ENCODE data around the gene PDE11A.

The PDE11A gene

DNA sequence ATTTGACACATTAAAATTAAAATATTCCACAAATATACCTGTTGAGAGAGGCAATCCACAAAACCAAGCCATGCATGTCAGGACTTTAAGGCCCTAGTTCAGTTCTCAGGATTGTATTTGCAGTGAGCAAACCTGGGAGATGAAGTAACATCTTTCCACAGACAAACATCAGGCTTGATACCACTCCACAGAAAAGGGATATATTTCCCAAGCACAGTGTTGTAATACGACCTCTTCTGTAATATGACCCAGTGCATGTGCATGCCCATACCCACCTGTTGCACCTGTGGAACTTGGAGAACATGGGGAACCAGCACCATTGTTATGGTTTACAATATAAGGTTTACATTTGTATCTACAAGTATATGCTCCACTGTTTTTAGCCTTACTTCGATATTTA lies 184.0 kb downstream of the PDE11A start:
- H3K9me3 ChIP-seq: no peaks in the 10 kb centered on the region
- no peak for DNase-seq (ENCODE audit: low spot score in 2 of 2)

DNA sequence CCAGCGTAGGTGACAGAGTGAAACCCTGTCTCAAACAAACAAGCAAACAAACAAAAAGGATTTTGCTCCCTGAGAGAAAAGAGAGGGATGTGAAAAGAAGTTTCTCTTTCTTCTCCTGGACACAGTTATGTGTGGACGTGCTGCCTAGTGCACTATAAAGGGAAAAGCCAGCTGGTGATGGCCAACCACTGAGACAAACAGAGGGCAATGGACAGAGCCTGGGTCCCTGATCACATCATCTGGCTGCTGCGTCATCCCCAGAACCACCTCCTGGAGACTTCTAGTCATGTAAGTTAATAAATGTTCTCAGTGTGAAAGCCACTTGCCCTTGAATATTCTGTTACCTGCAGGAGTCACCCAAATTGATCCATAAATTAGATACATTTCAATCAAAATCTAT lies 184.9 kb downstream of the PDE11A start:
- no peaks in the 10 kb centered on the region for H3K9me3 ChIP-seq
- H3K4me3 ChIP-seq: no peak overlapping the region
- H3K27me3 ChIP-seq (ENCODE audit: low read depth): peaks cover 3% of the 10 kb centered on the region
- in situ Hi-C loops (cut with MboI; ENCODE audit: low sequenced_read_pairs): no loop called here
- no peaks in the 10 kb centered on the region for H3K36me3 ChIP-seq (replicated peaks)
- H3K4me1 ChIP-seq: no peaks in the 10 kb centered on the region
- no peak for DNase-seq (ENCODE audit: low spot score in 2 of 2)

More for the DNA sequence above, 184.0 kb downstream of the PDE11A start:
- Histone ChIP-seq H3K4me1 (no peaks in the 10 kb centered on the region), H3K36me3 (replicated peaks) (no peaks in the 10 kb centered on the region), H3K27me3 (ENCODE audit: low read depth) (peaks cover 3% of the 10 kb centered on the region), H3K4me3 (no peak overlapping the region)
- in situ Hi-C loops (cut with MboI; ENCODE audit: low sequenced_read_pairs): no loop called here

DNA sequence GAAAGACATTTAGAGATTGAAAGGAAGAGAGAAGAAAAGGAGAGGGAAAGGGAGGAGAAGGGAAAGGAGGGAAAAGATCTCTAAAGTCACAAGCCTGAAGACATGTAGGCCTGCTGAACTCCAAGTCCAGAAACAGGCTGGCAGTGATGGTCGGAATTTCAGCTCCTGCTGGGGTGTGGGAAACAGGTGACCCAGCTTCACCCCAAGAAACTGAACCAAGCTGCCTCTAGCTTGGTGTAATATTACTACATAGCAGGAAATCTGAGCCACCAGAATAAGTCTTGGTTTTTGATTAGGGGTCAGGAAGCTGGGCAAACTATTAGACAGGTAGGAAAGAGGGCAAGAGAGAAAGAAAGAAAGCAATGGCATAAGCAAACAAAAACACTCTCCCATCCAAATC lies 185.8 kb downstream of the PDE11A start:
- in situ Hi-C loops (cut with MboI; ENCODE audit: low sequenced_read_pairs): no loop called here
- Histone ChIP-seq H3K9me3 (no peaks in the 10 kb centered on the region), H3K36me3 (replicated peaks) (no peaks in the 10 kb centered on the region), H3K4me3 (no peak overlapping the region), H3K4me1 (no peaks in the 10 kb centered on the region), H3K27me3 (ENCODE audit: low read depth) (peaks cover 3% of the 10 kb centered on the region)
- DNase-seq (ENCODE audit: low spot score in 2 of 2): no peak

DNA sequence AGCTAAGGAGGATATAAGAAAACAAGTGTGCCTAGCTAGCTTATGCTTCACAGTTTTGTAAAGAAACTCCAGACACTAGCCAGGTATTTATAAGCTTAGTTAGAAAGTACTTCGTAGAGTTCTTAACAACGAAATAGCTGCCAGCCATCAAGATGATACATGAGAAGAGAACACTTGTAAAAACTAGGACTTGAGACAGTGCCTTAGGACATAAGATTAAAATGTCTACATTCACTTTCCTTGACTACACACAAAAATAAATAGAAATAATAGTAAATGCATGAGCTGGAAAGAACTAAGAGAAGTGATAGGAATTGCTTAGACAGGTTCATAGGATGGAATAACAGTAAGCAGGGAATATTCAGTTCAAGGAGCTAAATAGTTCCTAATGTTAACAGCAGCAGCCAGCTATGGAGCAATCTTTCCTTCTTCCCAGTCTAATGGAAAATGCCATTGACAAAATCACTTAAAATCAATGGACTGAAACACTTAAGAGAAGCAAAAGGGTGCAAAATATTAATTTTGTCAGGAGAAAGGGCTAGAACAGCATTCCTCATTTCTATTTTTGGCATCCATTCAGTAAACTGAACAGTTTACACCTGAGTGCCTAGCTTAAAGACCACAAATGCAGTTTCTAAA lies 186.6 kb downstream of the PDE11A start:
- Histone ChIP-seq H3K27me3 (ENCODE audit: low read depth) (peaks cover 3% of the 10 kb centered on the region), H3K4me3 (no peak overlapping the region), H3K4me1 (no peaks in the 10 kb centered on the region), H3K9me3 (no peaks in the 10 kb centered on the region), H3K36me3 (replicated peaks) (no peaks in the 10 kb centered on the region)
- in situ Hi-C loops (cut with MboI; ENCODE audit: low sequenced_read_pairs): no loop called here
- no peak for DNase-seq (ENCODE audit: low spot score in 2 of 2)

DNA sequence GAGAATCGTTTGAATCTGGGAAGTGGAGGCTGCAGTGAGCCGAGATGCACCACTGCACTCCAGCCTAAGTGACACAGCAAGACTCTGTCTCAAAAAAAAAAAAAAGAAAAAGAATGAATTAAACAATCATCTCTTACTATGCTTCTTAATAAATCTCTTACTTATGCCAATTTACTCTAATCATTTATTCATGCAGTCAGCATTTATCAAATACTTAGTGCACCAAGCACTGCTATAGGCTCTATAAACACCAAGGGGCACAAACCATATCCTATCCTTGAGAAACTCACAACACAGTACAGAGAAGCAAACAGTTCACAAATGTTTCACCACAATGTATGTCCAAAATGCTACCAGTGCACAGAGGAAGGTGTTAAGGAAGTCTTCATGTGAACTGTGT lies 189.4 kb downstream of the PDE11A start:
- in situ Hi-C loops (cut with MboI; ENCODE audit: low sequenced_read_pairs): no loop called here
- no peaks in the 10 kb centered on the region for H3K9me3 ChIP-seq
- H3K4me1 ChIP-seq: no peaks in the 10 kb centered on the region
- H3K4me3 ChIP-seq: no peak overlapping the region
- DNase-seq (ENCODE audit: low spot score in 2 of 2): no peak
- H3K27me3 ChIP-seq (ENCODE audit: low read depth): peaks cover 3% of the 10 kb centered on the region
- no peaks in the 10 kb centered on the region for H3K36me3 ChIP-seq (replicated peaks)

DNA sequence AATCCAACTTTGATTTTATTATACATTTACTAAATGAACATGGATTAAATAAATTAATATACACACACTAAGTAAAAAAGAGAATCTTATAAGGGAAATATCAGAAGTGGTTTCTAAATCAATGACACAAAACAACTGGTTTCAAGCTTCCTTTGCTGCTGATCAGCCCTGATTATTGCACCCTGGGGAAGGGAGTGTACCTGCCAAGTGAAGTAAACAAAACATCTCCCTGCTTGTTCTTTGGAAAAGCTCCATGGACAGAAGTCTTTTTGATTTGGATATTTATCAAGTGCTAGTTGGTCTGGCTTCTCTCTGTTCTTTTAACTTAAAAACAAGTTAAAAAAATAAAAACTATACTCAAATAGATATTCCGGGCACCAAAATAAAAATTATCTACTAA lies 190.1 kb downstream of the PDE11A start:
- Histone ChIP-seq H3K27me3 (ENCODE audit: low read depth) (peaks cover 3% of the 10 kb centered on the region), H3K9me3 (no peaks in the 10 kb centered on the region), H3K4me1 (no peaks in the 10 kb centered on the region), H3K4me3 (no peak overlapping the region), H3K36me3 (replicated peaks) (no peaks in the 10 kb centered on the region)
- in situ Hi-C loops (cut with MboI; ENCODE audit: low sequenced_read_pairs): no loop called here
- DNase-seq (ENCODE audit: low spot score in 2 of 2): no peak

DNA sequence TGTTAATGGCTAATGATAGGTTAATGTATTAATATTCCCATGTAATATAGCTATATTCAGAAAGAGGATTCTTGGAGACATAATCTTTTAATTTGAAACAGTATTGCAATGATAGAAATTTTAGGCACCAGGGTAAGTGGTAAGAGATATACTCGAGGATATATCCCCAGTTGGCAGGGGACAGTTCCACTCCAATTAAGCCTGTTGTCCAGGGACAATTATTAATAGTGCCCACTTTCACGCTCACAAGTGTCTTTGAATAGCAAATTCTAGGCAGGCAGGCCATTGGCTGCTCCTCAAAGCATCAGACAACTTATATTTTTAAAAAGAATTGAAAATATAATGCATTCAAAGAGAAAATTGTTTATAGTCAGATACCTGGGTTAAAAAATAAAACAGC lies 190.7 kb downstream of the PDE11A start:
- Histone ChIP-seq H3K4me3 (no peak overlapping the region), H3K27me3 (ENCODE audit: low read depth) (peaks cover 3% of the 10 kb centered on the region), H3K4me1 (no peaks in the 10 kb centered on the region), H3K36me3 (replicated peaks) (no peaks in the 10 kb centered on the region), H3K9me3 (no peaks in the 10 kb centered on the region)
- in situ Hi-C loops (cut with MboI; ENCODE audit: low sequenced_read_pairs): no loop called here
- DNase-seq (ENCODE audit: low spot score in 2 of 2): no peak

DNA sequence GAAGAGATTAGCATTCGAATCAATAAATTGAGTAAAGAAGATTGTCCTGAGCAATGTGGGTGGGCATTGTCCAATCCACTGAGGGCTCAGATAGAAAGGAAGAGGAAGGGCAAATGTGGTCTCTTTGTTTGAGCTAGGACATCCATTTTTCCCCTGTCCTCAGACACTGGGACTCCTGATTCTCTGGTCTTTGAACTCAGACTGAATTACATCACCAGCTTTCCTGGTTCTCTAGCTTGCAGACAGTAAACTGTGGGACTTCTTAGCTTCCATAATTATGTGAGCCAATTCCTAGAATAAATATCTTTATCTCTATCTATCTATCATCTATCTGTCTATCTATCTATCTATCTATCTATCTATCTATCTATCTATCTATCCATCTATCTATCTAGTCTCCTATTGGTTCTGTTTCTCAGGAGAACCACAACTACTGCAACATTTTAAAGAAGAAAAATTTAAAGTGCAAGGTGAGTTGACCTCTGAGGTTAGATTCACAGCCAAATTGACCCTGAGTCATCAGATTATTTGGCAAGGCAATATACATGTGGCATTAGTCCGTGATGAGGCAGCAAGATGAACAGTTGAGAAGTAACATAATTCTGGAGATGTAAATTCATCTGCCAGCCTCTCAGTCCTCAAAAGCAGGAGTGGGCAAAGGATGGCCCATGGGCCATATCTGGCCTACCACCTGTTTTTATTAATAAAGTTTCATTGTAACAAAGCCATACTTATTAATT lies 191.4 kb downstream of the PDE11A start:
- Histone ChIP-seq H3K4me3 (no peak overlapping the region), H3K27me3 (ENCODE audit: low read depth) (peaks cover 2% of the 10 kb centered on the region), H3K4me1 (no peaks in the 10 kb centered on the region), H3K9me3 (no peaks in the 10 kb centered on the region), H3K36me3 (replicated peaks) (no peaks in the 10 kb centered on the region)
- in situ Hi-C loops (cut with MboI; ENCODE audit: low sequenced_read_pairs): no loop called here
- no peak for DNase-seq (ENCODE audit: low spot score in 2 of 2)

DNA sequence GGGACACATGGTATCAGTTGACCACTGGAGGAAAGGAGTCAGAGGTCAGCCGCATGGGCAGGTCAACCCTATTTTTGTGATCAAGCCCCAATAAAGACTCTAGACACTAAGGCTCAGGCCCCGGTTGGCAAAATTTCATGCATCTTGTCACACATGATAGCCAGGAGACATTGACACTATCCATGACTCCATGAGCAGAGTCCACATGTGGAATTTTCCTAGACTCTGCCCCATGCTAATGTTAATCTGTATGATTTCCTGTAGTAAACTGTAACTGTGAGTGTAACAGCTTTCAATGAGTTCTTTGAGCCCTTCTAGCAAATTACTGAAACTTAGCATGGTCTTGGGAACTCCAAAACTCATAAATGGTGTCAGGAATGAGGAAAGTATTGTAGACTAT lies 192.3 kb downstream of the PDE11A start:
- no peaks in the 10 kb centered on the region for H3K9me3 ChIP-seq
- H3K36me3 ChIP-seq (replicated peaks): no peaks in the 10 kb centered on the region
- no peak for DNase-seq (ENCODE audit: low spot score in 2 of 2)
- no peaks in the 10 kb centered on the region for H3K4me1 ChIP-seq
- H3K27me3 ChIP-seq (ENCODE audit: low read depth): no peaks in the 10 kb centered on the region; the same call in 1 of the 2 replicates
- in situ Hi-C loops (cut with MboI; ENCODE audit: low sequenced_read_pairs): no loop called here
- H3K4me3 ChIP-seq: no peak overlapping the region

DNA sequence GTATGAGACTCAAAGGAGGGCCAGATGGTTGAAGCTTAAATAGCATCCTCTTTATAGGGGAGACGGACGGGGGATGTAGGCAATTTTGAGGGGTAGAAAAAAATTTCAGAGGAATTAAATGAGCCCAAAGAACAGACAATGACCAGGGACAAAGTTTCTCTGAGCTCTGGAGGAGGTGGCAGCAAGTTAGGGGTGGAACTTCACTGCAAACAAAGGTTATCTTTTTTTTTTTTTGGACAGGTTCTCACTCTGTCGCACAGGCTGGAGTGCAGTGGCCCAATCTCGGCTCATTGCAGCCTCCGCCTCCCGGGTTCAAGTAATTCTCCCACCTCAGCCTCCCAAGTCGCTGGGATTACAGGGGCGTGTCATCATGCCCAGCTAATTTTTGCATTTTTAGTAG lies 195.6 kb downstream of the PDE11A start:
- no peaks in the 10 kb centered on the region for H3K36me3 ChIP-seq (replicated peaks)
- DNase-seq (ENCODE audit: low spot score in 2 of 2): no peak
- in situ Hi-C loops (cut with MboI; ENCODE audit: low sequenced_read_pairs): no loop called here
- H3K27me3 ChIP-seq (ENCODE audit: low read depth): no peaks in the 10 kb centered on the region
- H3K4me3 ChIP-seq: no peak overlapping the region
- no peaks in the 10 kb centered on the region for H3K9me3 ChIP-seq
- H3K4me1 ChIP-seq: no peaks in the 10 kb centered on the region

DNA sequence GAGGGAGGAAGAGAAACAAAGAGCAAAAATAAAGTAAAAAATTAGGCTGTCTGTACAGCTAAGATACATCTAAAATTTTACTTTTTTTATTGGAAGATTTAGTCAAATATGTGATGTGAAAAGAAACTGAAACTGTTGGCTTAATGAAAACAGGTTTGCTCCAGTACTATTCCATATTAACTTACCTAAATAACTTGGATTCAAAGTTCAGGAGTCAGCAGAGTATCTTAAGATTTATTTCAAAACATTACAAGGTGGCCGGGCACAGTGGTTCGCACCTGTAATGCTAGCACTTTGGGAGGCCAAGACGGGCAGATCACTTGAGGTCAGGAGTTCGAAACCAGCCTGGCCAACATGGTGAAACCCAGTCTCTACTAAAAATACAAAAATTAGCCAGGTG lies 197.9 kb downstream of the PDE11A start:
- Histone ChIP-seq H3K4me3 (no peak overlapping the region), H3K36me3 (replicated peaks) (no peaks in the 10 kb centered on the region), H3K9me3 (no peaks in the 10 kb centered on the region), H3K4me1 (no peaks in the 10 kb centered on the region), H3K27me3 (ENCODE audit: low read depth) (peaks cover 6% of the 10 kb centered on the region; the same call in 1 of the 2 replicates)
- no peak for DNase-seq (ENCODE audit: low spot score in 2 of 2)
- in situ Hi-C loops (cut with MboI; ENCODE audit: low sequenced_read_pairs): no loop called here

DNA sequence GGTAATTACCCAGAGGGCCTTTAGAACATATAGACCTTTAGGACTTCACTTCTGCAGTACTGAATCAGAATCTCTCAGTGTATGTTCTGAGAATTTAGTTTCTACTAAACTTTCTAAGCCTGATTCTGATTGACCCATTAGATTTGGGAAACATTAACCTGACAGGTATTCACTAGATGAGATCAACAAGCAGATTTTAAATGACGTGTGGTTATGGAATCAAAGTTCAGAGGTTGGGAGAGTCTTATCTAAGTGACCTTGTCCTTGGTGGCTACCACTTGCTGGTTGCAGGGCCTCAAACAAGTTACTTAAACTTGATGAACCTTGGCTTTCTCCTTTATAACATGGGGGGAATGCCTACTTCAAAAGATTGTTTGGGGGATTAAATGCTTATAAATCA lies 198.7 kb downstream of the PDE11A start:
- Histone ChIP-seq H3K4me3 (no peak overlapping the region), H3K27me3 (ENCODE audit: low read depth) (peaks cover 6% of the 10 kb centered on the region; the same call in 1 of the 2 replicates), H3K4me1 (no peaks in the 10 kb centered on the region), H3K9me3 (no peaks in the 10 kb centered on the region), H3K36me3 (replicated peaks) (no peaks in the 10 kb centered on the region)
- in situ Hi-C loops (cut with MboI; ENCODE audit: low sequenced_read_pairs): no loop called here
- DNase-seq (ENCODE audit: low spot score in 2 of 2): no peak

DNA sequence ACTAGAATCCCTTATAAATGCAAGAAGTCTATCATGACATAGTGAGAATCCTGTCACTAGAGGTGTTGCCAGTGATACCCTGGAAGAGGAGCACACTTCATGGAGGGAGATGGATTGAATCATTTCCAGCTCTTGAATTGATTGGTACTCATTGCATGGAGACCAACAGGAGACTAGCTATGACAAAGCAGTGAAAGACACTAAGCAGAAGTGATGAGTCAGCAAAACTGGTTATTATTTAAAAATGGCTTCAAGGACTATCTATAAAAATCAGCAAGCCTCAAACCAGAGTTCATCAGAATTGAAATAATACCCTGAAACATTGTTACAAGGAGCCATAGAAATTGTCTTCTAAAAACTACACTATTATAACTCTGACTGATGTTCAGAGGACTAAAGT lies 200.3 kb downstream of the PDE11A start:
- Histone ChIP-seq H3K4me3 (no peak overlapping the region), H3K9me3 (no peaks in the 10 kb centered on the region), H3K27me3 (ENCODE audit: low read depth) (peaks cover 12% of the 10 kb centered on the region), H3K4me1 (no peaks in the 10 kb centered on the region), H3K36me3 (replicated peaks) (no peaks in the 10 kb centered on the region)
- in situ Hi-C loops (cut with MboI; ENCODE audit: low sequenced_read_pairs): no loop called here
- DNase-seq (ENCODE audit: low spot score in 2 of 2): no peak

DNA sequence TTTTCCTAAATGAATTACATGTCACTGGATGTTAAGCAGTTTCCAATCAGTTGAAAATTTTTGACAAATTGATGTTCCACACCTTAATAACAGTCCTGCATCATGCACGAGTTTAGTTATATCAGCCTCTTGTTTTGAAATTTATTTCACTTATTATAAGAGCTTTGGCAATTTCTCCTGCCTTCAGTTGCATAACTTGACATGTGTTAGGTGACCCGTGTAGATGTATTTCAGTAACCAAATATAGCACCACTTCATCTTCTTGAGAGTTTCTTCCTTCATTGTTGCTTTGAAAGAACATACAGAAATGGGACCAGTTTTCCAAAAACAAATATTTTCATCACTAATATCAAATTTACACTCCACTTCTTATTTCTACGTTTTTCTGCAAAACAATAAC lies 202.7 kb downstream of the PDE11A start:
- Histone ChIP-seq H3K4me1 (no peaks in the 10 kb centered on the region), H3K9me3 (no peaks in the 10 kb centered on the region), H3K4me3 (no peak overlapping the region), H3K27me3 (ENCODE audit: low read depth) (peaks cover 12% of the 10 kb centered on the region), H3K36me3 (replicated peaks) (no peaks in the 10 kb centered on the region)
- in situ Hi-C loops (cut with MboI; ENCODE audit: low sequenced_read_pairs): no loop called here
- DNase-seq (ENCODE audit: low spot score in 2 of 2): no peak

Data from HAP-1 (cell line).